Stimulated activated CD4-positive, alpha-beta T cell treated with anti-CD3 and anti-CD28 coated beads, Interleukin-4, amount 100 ng/mL, for 4 hours (primary cell): Measurements from ENCODE around the gene HPS4.

Experiments used
- DNase-seq, 2 experiments: peaks; one replicate each; pipeline ENCODE4 v3.0.0-alpha.2; 2020

HPS4 gene

DNA sequence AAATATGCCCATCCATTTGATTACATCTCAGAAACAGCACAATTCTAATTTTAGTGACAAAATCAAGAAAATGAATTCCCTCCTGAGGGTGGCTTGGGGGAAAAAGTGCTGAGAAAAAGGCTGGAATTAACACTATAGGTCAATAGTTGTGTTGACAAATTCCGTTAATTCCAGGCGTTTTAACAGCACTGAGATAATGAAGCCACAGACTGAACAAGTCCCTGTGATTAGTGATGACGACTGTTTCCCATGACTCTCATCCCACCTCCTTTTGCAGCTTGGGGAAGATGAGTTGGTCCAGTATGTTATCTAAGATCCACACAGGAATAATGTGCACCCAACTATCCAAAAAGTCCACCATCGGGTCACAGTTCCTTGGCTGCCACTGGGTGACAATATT, 12.9 kb upstream of the HPS4 start:
- no peak for DNase-seq

GRCh38 chr22:26494506-26494905, 10.9 kb upstream of the HPS4 start:
- DNase-seq = no peak

DNA sequence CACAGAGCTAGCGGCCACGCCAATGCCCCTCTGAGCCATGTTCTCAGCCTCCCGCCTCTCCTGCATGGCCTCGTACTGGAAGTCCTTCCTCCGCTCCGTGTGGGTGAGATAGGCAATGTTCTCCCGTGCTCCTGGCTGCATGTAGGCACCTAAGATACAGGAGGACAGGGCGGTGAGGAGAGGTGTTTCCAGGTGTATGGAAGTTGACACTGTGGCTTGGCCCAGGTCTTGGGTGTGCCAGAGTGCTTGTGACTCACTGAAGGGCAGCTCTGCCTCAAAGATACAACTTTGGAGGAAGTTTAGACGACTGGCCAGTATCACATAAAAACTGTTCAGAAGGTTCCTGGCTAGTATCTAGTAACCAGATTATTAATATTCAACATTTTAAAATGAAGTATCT, 8.6 kb upstream of the HPS4 start:
- DNase-seq = no peak

GRCh38 chr22:26489447-26490036, 6.0 kb upstream of the HPS4 start:
- DNase-seq = no peak

- DNase-seq = no peak
Observed at GRCh38 chr22:26487996-26488395, 4.4 kb upstream of the HPS4 start.

DNA sequence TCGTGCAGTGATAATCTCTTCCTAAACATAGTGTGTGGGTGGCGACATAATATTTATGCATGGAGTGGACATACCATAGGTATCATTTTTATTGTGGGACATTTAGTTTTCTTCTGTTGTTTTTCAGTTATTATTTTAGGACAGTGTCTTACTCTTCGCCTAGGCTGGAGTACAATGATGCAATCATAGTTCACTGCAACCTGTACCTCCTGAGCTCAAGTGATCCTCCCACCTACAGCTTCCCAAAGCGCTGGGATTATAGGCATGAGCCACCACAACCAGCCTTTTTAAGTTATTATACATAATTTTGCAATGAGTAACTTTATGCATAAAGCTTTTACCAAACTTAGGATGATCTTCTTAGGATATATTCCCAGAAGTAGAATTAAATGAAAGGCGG, 2.8 kb upstream of the HPS4 start:
- DNase-seq = no peak

GRCh38 chr22:26485806-26486390, 2.3 kb upstream of the HPS4 start:
- DNase-seq = no peak

DNA sequence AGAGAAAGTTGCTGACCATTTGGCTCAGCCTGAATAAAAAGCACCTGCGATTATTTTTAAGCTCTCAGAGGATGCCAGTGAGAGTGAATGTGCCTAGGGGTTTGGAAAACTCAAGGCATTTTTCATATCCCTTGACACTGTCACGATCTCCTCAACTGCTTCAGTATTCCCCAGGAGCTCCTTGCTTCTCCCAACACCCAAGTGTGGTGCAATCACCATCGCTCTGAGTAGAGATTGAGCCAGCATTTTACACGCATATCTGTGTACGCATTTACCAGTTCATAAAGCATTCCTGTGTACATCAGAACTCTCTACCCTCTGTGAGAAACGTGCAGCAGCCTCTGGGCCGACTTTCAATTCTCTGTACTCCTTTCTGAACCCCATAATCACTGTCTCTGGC, 1.4 kb upstream of the HPS4 start:
- no peak for DNase-seq

DNA sequence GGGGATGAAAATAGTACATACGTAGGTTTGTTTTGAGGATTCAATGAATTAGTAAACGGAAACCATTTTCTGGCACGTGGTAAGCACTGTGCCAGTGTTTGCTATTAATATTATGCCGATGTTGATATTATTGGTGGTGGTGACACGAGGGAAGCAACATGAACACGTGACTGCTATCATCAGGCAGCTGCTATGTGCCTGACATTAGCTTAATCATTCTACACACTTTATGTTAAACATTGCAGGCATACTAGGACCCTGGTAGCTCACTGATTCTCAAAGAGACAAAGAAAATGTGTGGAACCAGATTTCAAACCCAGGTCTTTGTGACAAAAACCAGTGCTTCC, 750 bp upstream of the HPS4 start:
- DNase-seq = no peak

DNA sequence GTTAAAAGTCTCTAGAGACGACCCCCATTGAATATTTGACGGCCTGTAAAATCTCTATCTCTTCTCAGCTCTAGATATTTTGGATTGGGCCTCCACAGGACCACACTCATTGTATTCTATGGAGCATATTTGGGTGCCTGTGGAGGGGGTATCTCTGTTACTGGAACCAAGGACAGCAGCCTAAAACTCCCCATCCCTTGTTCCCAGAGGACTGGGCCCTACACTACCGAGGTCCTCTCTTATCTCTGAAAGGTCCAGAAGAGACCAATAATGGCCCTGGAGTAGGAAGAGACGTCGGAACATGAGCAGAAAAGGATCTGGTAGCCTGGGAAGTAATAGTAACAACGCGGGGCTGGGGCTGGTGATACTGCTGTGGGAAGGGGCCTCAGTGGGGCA, 542 bp downstream of the HPS4 start:
- DNase-seq = no peak

DNA sequence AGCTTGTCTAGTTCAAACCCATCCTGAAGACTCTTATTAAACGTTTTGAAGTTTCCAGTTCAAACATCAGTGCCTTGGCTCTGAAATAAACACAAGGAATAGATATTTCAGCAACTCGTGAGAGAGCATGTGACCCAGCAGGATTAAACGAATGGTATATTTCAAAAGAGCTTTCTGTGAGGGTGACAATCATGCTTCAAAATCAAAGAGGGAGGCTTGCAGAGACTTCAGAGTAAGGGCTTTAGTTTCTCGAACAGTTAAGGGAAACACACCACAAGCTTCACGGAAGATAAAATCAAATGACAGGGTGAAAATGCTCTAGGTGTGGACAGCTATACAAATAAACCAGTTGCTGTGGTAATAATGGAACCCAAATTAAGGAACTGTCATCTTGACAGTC, 1.4 kb downstream of the HPS4 start:
- DNase-seq = no peak

GRCh38 chr22:26481694-26482093, 1.9 kb downstream of the HPS4 start:
- DNase-seq = no peak

DNA sequence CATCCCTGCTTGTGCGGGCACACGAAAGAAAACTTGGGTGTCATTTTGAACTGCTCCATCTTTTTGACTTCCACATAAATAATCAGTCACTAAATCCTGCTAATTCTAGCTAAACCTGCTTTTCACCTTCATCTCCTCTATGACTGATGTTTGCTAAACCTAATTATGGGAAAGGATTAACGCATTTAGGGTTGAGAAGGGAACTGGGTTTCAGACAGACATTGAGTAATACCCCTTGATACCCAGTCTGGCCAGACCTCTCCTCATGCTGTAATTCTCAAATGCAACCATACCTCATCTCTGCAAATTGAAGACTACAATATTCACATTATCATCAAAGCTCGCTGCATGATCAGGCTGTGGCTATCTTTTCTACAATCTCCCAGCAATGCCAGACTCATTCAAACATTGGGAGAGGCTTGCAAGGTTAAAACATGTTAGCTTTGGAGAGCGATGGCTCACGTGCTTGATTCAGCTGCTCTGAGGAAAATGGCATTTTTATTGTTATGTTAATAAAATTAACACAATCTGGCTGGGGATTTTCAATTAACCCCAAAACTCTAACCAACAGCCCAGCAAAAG, 2.4 kb downstream of the HPS4 start:
- DNase-seq = no peak

- DNase-seq = no peak
Observed at GRCh38 chr22:26480611-26480932, 3.0 kb downstream of the HPS4 start.

- DNase-seq = no peak
Observed at GRCh38 chr22:26479792-26480610, 3.6 kb downstream of the HPS4 start.

- no peak for DNase-seq
Observed at GRCh38 chr22:26479043-26479791, 4.4 kb downstream of the HPS4 start.

DNA sequence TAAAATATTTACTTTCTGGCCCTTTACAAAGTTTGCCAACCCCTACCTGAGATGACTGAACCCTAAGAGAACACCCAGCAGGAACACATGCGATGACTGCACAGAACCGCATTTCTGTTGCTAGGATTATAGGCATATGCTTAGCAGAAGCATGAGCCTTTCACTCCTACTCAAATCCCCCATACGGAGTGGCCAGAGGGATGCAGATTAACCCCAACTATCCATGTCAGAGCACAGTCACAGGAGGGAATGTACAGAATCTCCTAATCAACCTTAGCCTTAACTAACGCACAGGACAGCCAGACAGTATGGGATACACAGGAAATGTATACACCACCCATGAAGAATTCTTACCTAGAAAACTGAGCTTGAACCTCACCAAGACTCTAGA, 6.2 kb downstream of the HPS4 start:
- no peak for DNase-seq

GRCh38 chr22:26476705-26477340, 6.8 kb downstream of the HPS4 start:
- DNase-seq = no peak

DNA sequence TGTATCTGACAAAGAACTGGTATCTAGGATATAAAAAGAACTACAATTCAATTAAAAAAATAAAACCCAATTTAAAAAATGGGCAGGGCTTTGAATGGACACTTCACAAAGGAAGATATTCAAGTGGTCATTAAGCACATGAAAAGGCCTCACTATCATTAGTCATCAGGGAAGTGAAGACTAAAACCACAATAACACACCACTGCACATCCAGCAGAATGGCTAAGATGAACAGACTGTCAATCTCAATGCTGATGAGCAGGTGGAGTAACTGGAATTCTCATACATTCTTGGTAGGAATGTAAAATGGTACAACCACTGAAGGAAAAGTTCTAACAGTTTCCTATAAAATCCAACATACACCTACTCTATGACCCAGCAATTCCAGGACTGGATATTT, 8.9 kb downstream of the HPS4 start:
- DNase-seq = no peak

- DNase-seq = no peak
Observed at GRCh38 chr22:26471522-26471921, 12.1 kb downstream of the HPS4 start.

DNA sequence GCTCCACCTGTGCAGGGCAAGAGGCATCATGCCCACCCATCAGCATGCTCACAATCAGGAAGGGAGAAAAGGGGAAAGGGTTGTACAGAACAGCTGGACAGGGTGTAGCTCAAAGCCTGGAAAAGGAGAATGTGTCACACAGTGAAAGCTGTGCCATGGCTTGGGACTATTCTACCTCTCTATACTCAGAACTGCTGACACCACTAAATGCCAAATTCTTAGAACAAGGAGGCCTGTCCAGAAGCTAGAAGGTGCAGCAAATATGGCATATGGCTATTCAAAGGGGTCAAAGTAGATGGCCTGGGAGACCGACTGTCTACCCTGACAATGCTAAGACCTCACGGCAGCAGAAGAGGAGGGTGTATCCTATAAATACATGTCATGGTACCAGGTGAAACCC, 12.8 kb downstream of the HPS4 start:
- no peak for DNase-seq

DNA sequence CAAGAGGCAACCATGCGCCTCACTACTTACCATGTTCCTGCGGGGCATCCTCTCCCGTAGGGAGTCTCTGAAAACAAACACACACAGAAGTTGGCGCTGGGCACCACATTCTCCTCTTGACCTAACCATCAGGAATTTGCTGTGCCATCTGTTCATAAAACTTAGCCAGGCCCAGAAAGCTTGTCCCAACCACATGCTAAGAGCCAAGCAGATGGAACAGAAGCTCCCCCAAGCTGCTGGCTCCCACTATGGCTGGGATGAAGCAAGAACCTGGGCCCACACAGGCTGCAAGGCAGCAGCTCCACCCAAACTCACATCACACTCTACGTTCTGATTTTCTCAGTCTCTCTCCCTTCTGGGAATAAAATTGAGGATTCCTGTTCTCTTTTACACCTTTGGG, 17.4 kb downstream of the HPS4 start:
- DNase-seq = no peak

GRCh38 chr22:26464312-26464711, 19.3 kb downstream of the HPS4 start:
- DNase-seq = no peak
